Panc1 (cell line): Measurements from ENCODE around the gene DMAC2.

Experiments used
- CTCF ChIP-seq: fragments of 450-650 bp; IDR thresholded peaks from 2 replicates; pipeline ENCODE4 v1.5.1; 2017; ENCODE audit warnings: mild to moderate bottlenecking
- POLR2AphosphoS5 ChIP-seq: IDR thresholded peaks from 2 replicates; pipeline ENCODE4 v1.6.1; 2012; ENCODE audit warnings: mild to moderate bottlenecking, low read depth, low read length, moderate library complexity
- REST ChIP-seq, 2 experiments: IDR thresholded peaks; 2 replicates each; pipeline ENCODE4 v1.6.1; 2011 to 2012; ENCODE audit warnings: low read depth in 2 of 2, control low read depth in 1 of 2, low read length in 1 of 2, mild to moderate bottlenecking in 1 of 2, moderate library complexity in 1 of 2; ENCODE audit not compliant: insufficient read depth in 1 of 2
- SIN3A ChIP-seq: IDR thresholded peaks from 2 replicates; pipeline ENCODE4 v1.6.1; 2012; ENCODE audit warnings: low read depth, mild to moderate bottlenecking, low read length, moderate library complexity, borderline replicate concordance; ENCODE audit not compliant: insufficient read depth
- TCF7L2 ChIP-seq: IDR thresholded peaks from 2 replicates; pipeline ENCODE4 v1.6.1; 2011; ENCODE audit warnings: mild to moderate bottlenecking, low read depth, low read length, inconsistent platforms

GRCh38 chr19:41426952-41427646, 12.6 kb downstream of the DMAC2 start, which contains the start of gene B3GNT8:
- no peak for TF ChIP-seq POLR2AphosphoS5
- TF ChIP-seq TCF7L2: no peak
- no peak for TF ChIP-seq CTCF
- no peak for TF ChIP-seq SIN3A
- TF ChIP-seq REST (IDR thresholded peaks at IDR 0.05; ENCODE audit: insufficient read depth in 1 of 2, low read depth in 2 of 2, low read length in 1 of 2): no peak
